Neutrophil (primary cell): Measurements from ENCODE around the gene CHTF18.

Experiments
- H3K27ac ChIP-seq: fragments of 200-600 bp; sonication (generic); 2 replicates; pipeline ENCODE4 v1.5.1; 2016; ENCODE audit warnings: mild to moderate bottlenecking, moderate library complexity
- H3K27me3 ChIP-seq: fragments of 200-600 bp; sonication (generic); 2 replicates; pipeline ENCODE4 v1.6.0; 2016; ENCODE audit warnings: mild to moderate bottlenecking
- H3K36me3 ChIP-seq: fragments of 200-600 bp; sonication (generic); 2 replicates; pipeline ENCODE4 v1.5.1; 2017
- H3K4me1 ChIP-seq, 2 experiments: fragments of 200-600 bp in 1 of 2; sonication (generic) in 1 of 2; 1 replicate in 1 of 2; 2 replicates in 1 of 2; pipeline versions ENCODE4 v1.5.1 to v1.6.1; 2013 to 2016; ENCODE audit warnings: low read depth in 1 of 2, low read length in 1 of 2, mild to moderate bottlenecking in 1 of 2, moderate library complexity in 1 of 2; ENCODE audit not compliant: control insufficient read depth in 1 of 2, insufficient read depth in 1 of 2
- H3K4me3 ChIP-seq, 2 experiments: fragments of 200-600 bp in 1 of 2; sonication (generic) in 1 of 2; 1 replicate in 1 of 2; 2 replicates in 1 of 2; pipeline ENCODE4 v1.5.1; 2013 to 2016; ENCODE audit warnings: low read depth in 1 of 2, low read length in 1 of 2, mild to moderate bottlenecking in 1 of 2, moderate library complexity in 1 of 2
- H3K9me3 ChIP-seq: fragments of 200-600 bp; sonication (generic); 2 replicates; pipeline ENCODE4 v1.5.1; 2016
- CTCF ChIP-seq: fragments of 200-600 bp; sonication (generic); IDR thresholded peaks from 2 replicates; pipeline ENCODE4 v1.5.1; 2016; ENCODE audit warnings: antibody characterized with exemption

Gene CHTF18

GRCh38 chr16:795580-796229 is 7.3 kb downstream of the CHTF18 start:
- TF ChIP-seq CTCF: no peak
- no peak overlapping the region for H3K27ac ChIP-seq
- peaks cover 23% of the 10 kb centered on the region for H3K27me3 ChIP-seq
- no peaks in the 10 kb centered on the region for H3K4me1 ChIP-seq
- H3K9me3 ChIP-seq: no peaks in the 10 kb centered on the region
- no peak overlapping the region for H3K4me3 ChIP-seq
- peaks cover 32% of the 10 kb centered on the region for H3K36me3 ChIP-seq

- Histone ChIP-seq H3K27me3 (peaks cover 31% of the 10 kb centered on the region), H3K9me3 (no peaks in the 10 kb centered on the region), H3K4me1 (no peaks in the 10 kb centered on the region), H3K4me3 (no peak overlapping the region), H3K27ac (no peak overlapping the region), H3K36me3 (peaks cover 27% of the 10 kb centered on the region)
- no peak for TF ChIP-seq CTCF
Observed at GRCh38 chr16:796296-797119, 8.1 kb downstream of the CHTF18 start.

GRCh38 chr16:797120-797420 is 8.7 kb downstream of the CHTF18 start:
- H3K36me3 ChIP-seq: peaks cover 22% of the 10 kb centered on the region
- H3K4me1 ChIP-seq: no peaks in the 10 kb centered on the region
- H3K4me3 ChIP-seq: no peak overlapping the region
- no peak overlapping the region for H3K27ac ChIP-seq
- TF ChIP-seq CTCF: no peak
- no peaks in the 10 kb centered on the region for H3K9me3 ChIP-seq
- H3K27me3 ChIP-seq: peaks cover 36% of the 10 kb centered on the region

- no peak for TF ChIP-seq CTCF
- H3K27me3 ChIP-seq: peaks cover 43% of the 10 kb centered on the region
- no peaks in the 10 kb centered on the region for H3K9me3 ChIP-seq
- H3K4me1 ChIP-seq: no peaks in the 10 kb centered on the region
- H3K27ac ChIP-seq: no peak overlapping the region
- no peak overlapping the region for H3K4me3 ChIP-seq
- H3K36me3 ChIP-seq: peaks cover 15% of the 10 kb centered on the region
Observed at GRCh38 chr16:797686-798085, 9.3 kb downstream of the CHTF18 start.

- Histone ChIP-seq H3K36me3 (peaks cover 6% of the 10 kb centered on the region), H3K27me3 (peaks cover 49% of the 10 kb centered on the region), H3K4me1 (no peaks in the 10 kb centered on the region), H3K4me3 (no peak overlapping the region), H3K27ac (no peak overlapping the region), H3K9me3 (no peaks in the 10 kb centered on the region)
- TF ChIP-seq CTCF: no peak
Observed at GRCh38 chr16:798666-799065, 10.2 kb downstream of the CHTF18 start.
